ENCODE data around the gene CIRBP. TPM values are rescaled to one million over a fixed set of nuclear protein-coding genes. Genes with fewer than 3 reads are reported as not detected.

The CIRBP gene
- total and polyA plus RNA-seq, 9 of the 15 experiments (the other 6 are each of a cell fraction or from before 2014, with no cell fraction given): 20.5 to 327 (median 176) TPM

GRCh38 chr19:1266129-1266915 lies 2.8 kb upstream of the CIRBP start (continued):
- no peak for TF ChIP-seq MLLT1 (IDR thresholded peaks at IDR 0.05)
- TF ChIP-seq SRSF7 (optimal IDR thresholded peaks at IDR 0.05; ENCODE audit: low read depth, low read length): no peak
- no peak for TF ChIP-seq TRIM25 (IDR thresholded peaks at IDR 0.05; ENCODE audit: borderline replicate concordance)
- TF ChIP-seq HCFC1 (IDR thresholded peaks at IDR 0.05; ENCODE audit: low read depth, low read length): peak; percentile 11; the same call in 1 of the 2 replicates
- TF ChIP-seq HEY1 (CRISPR knock-in tag; IDR thresholded peaks at IDR 0.05; ENCODE audit: borderline replicate concordance): no peak
- no peak for TF ChIP-seq ZNF24 (IDR thresholded peaks at IDR 0.05)
- no peak for TF ChIP-seq HMBOX1 (IDR thresholded peaks at IDR 0.05)
- 0 out of 2 replicates have a peak, but pooled peaks have one; percentile 6 for TF ChIP-seq POLR2AphosphoS5 (IDR thresholded peaks at IDR 0.05; ENCODE audit: control insufficient read depth, insufficient read depth, low read depth, low read length)
- no peak; the same call in 1 of the 2 replicates for TF ChIP-seq FOXK1 (CRISPR knock-in tag; IDR thresholded peaks at IDR 0.05; ENCODE audit: borderline replicate concordance)
- peak; percentile 45; the same call in 1 of the 2 replicates for TF ChIP-seq RNF2 (IDR thresholded peaks at IDR 0.05)
- no peak for TF ChIP-seq ASH1L (IDR thresholded peaks at IDR 0.05; ENCODE audit: borderline replicate concordance, low read depth, partially characterized antibody)
- peak in 1 of 2 experiments; percentile 67 for TF ChIP-seq E2F6 (IDR thresholded peaks at IDR 0.05; ENCODE audit: borderline replicate concordance in 1 of 2, extremely low read depth in 1 of 2, insufficient read depth in 1 of 2, insufficient read length in 1 of 2, low read depth in 1 of 2, low read length in 1 of 2, poor library complexity in 1 of 2, severe bottlenecking in 1 of 2)
- TF ChIP-seq CREM (IDR thresholded peaks at IDR 0.05; ENCODE audit: low read depth): peak; percentile 92
- no peak for TF ChIP-seq PHTF2 (CRISPR knock-in tag; IDR thresholded peaks at IDR 0.05)
- TF ChIP-seq GMEB1 (CRISPR knock-in tag; IDR thresholded peaks at IDR 0.05): peak; percentile 51
- TF ChIP-seq TCF7 (IDR thresholded peaks at IDR 0.05; ENCODE audit: borderline replicate concordance): peak; percentile 96
- TF ChIP-seq ZNF354B (CRISPR knock-in tag; IDR thresholded peaks at IDR 0.05): no peak
- TF ChIP-seq MCM3 (IDR thresholded peaks at IDR 0.05): no peak
- peak; percentile 90 for TF ChIP-seq LEF1 (IDR thresholded peaks at IDR 0.05)
- TF ChIP-seq NCOA2 (IDR thresholded peaks at IDR 0.05; ENCODE audit: partially characterized antibody in 2 of 2): no peak
- 0 out of 2 replicates have a peak, but pooled peaks have one; percentile 52 for TF ChIP-seq BMI1 (IDR thresholded peaks at IDR 0.05; ENCODE audit: low read length)

All from K562 (cell line).